GM12878 (cell line): ENCODE measurements around the gene GPR179. TPM values are rescaled to one million over a fixed set of nuclear protein-coding genes. Genes with fewer than 3 reads are reported as not detected.

Experiments used
- ATAC-seq: fragments of 200-7000 bp; cut with Tn5 transposase; 3 replicates; pipeline ENCODE4 v1.9.1; 2020; ENCODE audit warnings: mild to moderate bottlenecking, moderate library complexity
- Bru-seq: library from RNA; stranded (reverse); fragments of 400-500 nt; gene quantifications from one replicate; lab custom pipeline; 2021; lab: Mats Ljungman, UMichigan
- BruChase-seq, 2 experiments: library from RNA; stranded (reverse); fragments of 400-500 nt; gene quantifications; one replicate each; lab custom pipeline; 2021; lab: Mats Ljungman, UMichigan
- BruUV-seq: library from RNA; stranded (reverse); fragments of 400-500 nt; replicated peaks from 2 replicates; lab custom pipeline; 2021; lab: Mats Ljungman, UMichigan
- CTCF ChIA-PET: fragments of 300-600 bp; sonication (Branson Sonifier 250); formaldehyde crosslinking; extraction: SDS; loops from one replicate; lab custom pipeline; 2021; ENCODE audit warnings: inconsistent platforms; lab: Yijun Ruan, JAX
- POLR2A ChIA-PET: fragments of 350-600 bp; formaldehyde crosslinking; extraction: SDS; loops from one replicate; lab custom pipeline; 2021; ENCODE audit warnings: inconsistent platforms; lab: Charles Lee
- RAD21 ChIA-PET: fragments of 300-600 bp; sonication (Branson Sonifier 250); formaldehyde crosslinking; loops from one replicate; lab custom pipeline; 2023; ENCODE audit warnings: antibody characterized with exemption; ENCODE audit not compliant: unreplicated experiment; lab: Charles Lee
- SMC1A ChIA-PET: fragments of 300-600 bp; sonication (Branson Sonifier 250); formaldehyde crosslinking; loops from one replicate; lab custom pipeline; 2023; ENCODE audit not compliant: unreplicated experiment, uncharacterized antibody; lab: Charles Lee
- DNase-seq: peaks from one replicate; pipeline ENCODE4 v3.0.0-alpha.2; 2011; ENCODE audit warnings: low read depth, low spot score
- FAIRE-seq: peaks from 3 replicates; lab custom pipeline; 2011; peaks lifted over from hg19 to GRCh38; lab: Jason Lieb, UNC
- H2AFZ ChIP-seq: 2 replicates; pipeline ENCODE4 v1.6.0; 2011; ENCODE audit warnings: low read depth, low read length, control low read depth; ENCODE audit not compliant: control insufficient read depth
- H3K27ac ChIP-seq: 2 replicates; pipeline ENCODE4 v1.5.1; 2011; ENCODE audit warnings: control low read depth; ENCODE audit not compliant: control insufficient read depth, insufficient read depth
- H3K27me3 ChIP-seq, 2 experiments: replicated peaks in 1 of 2; 2 replicates each; pipeline versions ENCODE4 v1.6.0 to v1.6.1; 2011; ENCODE audit warnings: low read length in 1 of 2; ENCODE audit not compliant: control insufficient read depth in 2 of 2, insufficient read depth in 2 of 2
- H3K36me3 ChIP-seq, 2 experiments: 2 replicates each; pipeline ENCODE4 v1.5.1; 2011; ENCODE audit warnings: low read length in 1 of 2; ENCODE audit not compliant: control insufficient read depth in 2 of 2, insufficient read depth in 2 of 2
- H3K4me1 ChIP-seq: 2 replicates; pipeline ENCODE4 v1.6.1; 2011; ENCODE audit warnings: mild to moderate bottlenecking, low read length, moderate library complexity, mixed read lengths; ENCODE audit not compliant: control insufficient read depth, insufficient read depth
- H3K4me2 ChIP-seq: 2 replicates; pipeline ENCODE4 v1.6.0; 2011; ENCODE audit warnings: control low read depth; ENCODE audit not compliant: control insufficient read depth, insufficient read depth
- H3K4me3 ChIP-seq: fragments of 200-600 bp; sonication (generic); 2 replicates; pipeline ENCODE4 v1.5.1; 2016
- H3K79me2 ChIP-seq: 2 replicates; pipeline ENCODE4 v1.6.0; 2011; ENCODE audit warnings: low read length; ENCODE audit not compliant: control insufficient read depth, insufficient read depth
- H3K9ac ChIP-seq: 2 replicates; pipeline ENCODE4 v1.8.0; 2011; ENCODE audit warnings: low read length, control low read depth, mixed read lengths; ENCODE audit not compliant: control insufficient read depth, insufficient read depth
- H3K9me3 ChIP-seq: replicated peaks from 3 replicates; pipeline ENCODE4 v1.5.1; 2011; ENCODE audit warnings: mild to moderate bottlenecking, low read length; ENCODE audit not compliant: control insufficient read depth, insufficient read depth
- H4K20me1 ChIP-seq: 2 replicates; pipeline ENCODE4 v1.6.0; 2011; ENCODE audit not compliant: control insufficient read depth, insufficient read depth
- KDM1A ChIP-seq: fragments of 200-600 bp; sonication (generic); IDR thresholded peaks from 2 replicates; pipeline ENCODE4 v1.6.1; 2016; ENCODE audit warnings: borderline replicate concordance
- NFIC ChIP-seq: IDR thresholded peaks from 2 replicates; pipeline ENCODE4 v1.6.1; 2012; ENCODE audit warnings: low read depth, mild to moderate bottlenecking, inconsistent platforms, low read length, moderate library complexity
- PAX5 ChIP-seq: IDR thresholded peaks from 2 replicates; pipeline ENCODE4 v1.6.1; 2011; ENCODE audit warnings: low read depth, low read length, borderline replicate concordance
- RAD21 ChIP-seq: IDR thresholded peaks from 2 replicates; pipeline ENCODE4 v1.6.1; 2011; ENCODE audit warnings: mild to moderate bottlenecking, low read depth, low read length, moderate library complexity; ENCODE audit not compliant: insufficient read depth
- SP1 ChIP-seq: IDR thresholded peaks from one replicate; pipeline ENCODE4 v1.6.1; 2011; ENCODE audit warnings: low read depth, low read length
- TCF3 ChIP-seq: IDR thresholded peaks from 2 replicates; pipeline ENCODE4 v1.6.1; 2012; ENCODE audit warnings: low read depth, mild to moderate bottlenecking, low read length, borderline replicate concordance; ENCODE audit not compliant: insufficient read depth
- whole genome bisulfite sequencing: methylation state at CpG from one replicate; pipeline ENCODE4 v1.1.6; 2016; ENCODE audit warnings: low lambda C conversion rate; ENCODE audit not compliant: insufficient replicate concordance, insufficient coverage; ENCODE audit errors: missing lambda C conversion rate; 5-methylcytosine and 5-hydroxymethylcytosine counted together
- in situ Hi-C: fragments of 300-500 bp; cut with MboI; formaldehyde crosslinking; loops from 9 replicates; pipeline ENCODE4 v1.14.3; 2018; ENCODE audit warnings: mixed read lengths
- intact Hi-C: fragments of 100-400 bp; cut with micrococcal nuclease; formaldehyde crosslinking; loops from one replicate; pipeline ENCODE4 v1.14.2; 2022; ENCODE audit not compliant: unreplicated experiment
- long read RNA-seq, 2 experiments: library from polyadenylated mRNA; unstranded; transcript quantifications; one replicate each; pipeline ENCODE4 v2.0.0, GENCODE V29; 2019 to 2020
- polyA minus RNA-seq, 3 experiments: library from RNA; depleted of rRNA, polyadenylated mRNA; stranded (reverse); fragments of >200 nt; gene quantifications; 2 replicates each; pipeline ENCODE4 v1.2.3, GENCODE V29; 2011
- polyA plus RNA-seq, 11 experiments: library from polyadenylated mRNA; depleted of rRNA in 4 of 11; unstranded in 6 of 11; stranded (reverse) in 5 of 11; fragments of >200 nt; fragmentation: Nextera tagmentation in 4 of 11; fragmentation: Illumina TruSeq in 1 of 11; extraction: Ambion mirVana in 4 of 11; extraction: Trizol in 1 of 11; gene quantifications; 1 replicate in 1 of 11; 2 replicates in 10 of 11; pipeline versions ENCODE4 v1.2.1 to v1.2.3, GENCODE V29; 2011 to 2016; ENCODE audit warnings: inconsistent platforms in 2 of 11, missing spikeins in 2 of 11, low read depth in 1 of 11
- total RNA-seq, 4 experiments: library from RNA; depleted of rRNA in 3 of 4; stranded (reverse); fragments of >200 nt in 3 of 4; fragmentation: Illumina TruSeq in 1 of 4; extraction: Trizol in 1 of 4; gene quantifications; 2 replicates each; pipeline versions ENCODE4 v1.2.1 to v1.2.3, GENCODE V29; 2013 to 2021
- TF ChIP-seq, protein P1 (sequence below): fragments of 450-650 bp; IDR thresholded peaks from 2 replicates; pipeline ENCODE4 v1.6.1; 2018; ENCODE audit warnings: borderline replicate concordance, mild to moderate bottlenecking; ENCODE audit not compliant: partially characterized antibody
- TF ChIP-seq, protein P2 (sequence below): fragments of 450-650 bp; IDR thresholded peaks from 2 replicates; pipeline ENCODE4 v1.6.1; 2017; ENCODE audit warnings: borderline replicate concordance

GPR179 gene, protein sequence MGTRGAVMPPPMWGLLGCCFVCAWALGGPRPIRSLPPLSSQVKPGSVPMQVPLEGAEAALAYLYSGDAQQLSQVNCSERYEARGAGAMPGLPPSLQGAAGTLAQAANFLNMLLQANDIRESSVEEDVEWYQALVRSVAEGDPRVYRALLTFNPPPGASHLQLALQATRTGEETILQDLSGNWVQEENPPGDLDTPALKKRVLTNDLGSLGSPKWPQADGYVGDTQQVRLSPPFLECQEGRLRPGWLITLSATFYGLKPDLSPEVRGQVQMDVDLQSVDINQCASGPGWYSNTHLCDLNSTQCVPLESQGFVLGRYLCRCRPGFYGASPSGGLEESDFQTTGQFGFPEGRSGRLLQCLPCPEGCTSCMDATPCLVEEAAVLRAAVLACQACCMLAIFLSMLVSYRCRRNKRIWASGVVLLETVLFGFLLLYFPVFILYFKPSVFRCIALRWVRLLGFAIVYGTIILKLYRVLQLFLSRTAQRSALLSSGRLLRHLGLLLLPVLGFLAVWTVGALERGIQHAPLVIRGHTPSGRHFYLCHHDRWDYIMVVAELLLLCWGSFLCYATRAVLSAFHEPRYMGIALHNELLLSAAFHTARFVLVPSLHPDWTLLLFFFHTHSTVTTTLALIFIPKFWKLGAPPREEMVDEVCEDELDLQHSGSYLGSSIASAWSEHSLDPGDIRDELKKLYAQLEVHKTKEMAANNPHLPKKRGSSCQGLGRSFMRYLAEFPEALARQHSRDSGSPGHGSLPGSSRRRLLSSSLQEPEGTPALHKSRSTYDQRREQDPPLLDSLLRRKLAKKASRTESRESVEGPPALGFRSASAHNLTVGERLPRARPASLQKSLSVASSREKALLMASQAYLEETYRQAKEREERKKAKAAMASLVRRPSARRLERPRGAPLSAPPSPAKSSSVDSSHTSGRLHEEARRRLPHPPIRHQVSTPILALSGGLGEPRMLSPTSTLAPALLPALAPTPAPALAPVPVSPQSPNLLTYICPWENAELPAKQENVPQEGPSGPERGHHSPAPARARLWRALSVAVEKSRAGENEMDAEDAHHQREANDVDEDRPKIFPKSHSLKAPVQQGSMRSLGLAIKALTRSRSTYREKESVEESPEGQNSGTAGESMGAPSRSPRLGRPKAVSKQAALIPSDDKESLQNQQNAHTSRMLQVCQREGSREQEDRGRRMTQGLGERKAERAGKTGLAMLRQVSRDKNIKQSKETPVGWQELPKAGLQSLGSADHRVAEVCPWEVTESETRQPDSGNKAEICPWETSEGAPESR (N-terminal part only)
- total RNA-seq (2013; cell fraction: nucleolus; rRNA removed): 0.23 and 0.29 TPM in 2 replicates
- total RNA-seq (2014; rRNA removed) (0.05 TPM in 1 of 2 replicates, not detected in the other), total RNA-seq (2014; rRNA removed; fragmentation: Illumina TruSeq; extraction: Trizol) (under 0.01 and 0.05 TPM in 2 replicates), total RNA-seq (2021) (0.08 TPM in 1 of 2 replicates, not detected in the other), polyA plus RNA-seq (2011; rRNA removed) (0.03 TPM in 2 replicates), polyA plus RNA-seq (2014; fragmentation: Illumina TruSeq; extraction: Trizol) (0.03 TPM in 1 of 2 replicates, not detected in the other), polyA plus RNA-seq (2014; fragmentation: Nextera tagmentation; extraction: Ambion mirVana) (not detected), polyA plus RNA-seq (2014; rRNA removed) (0.01 and 0.04 TPM in 2 replicates), polyA plus RNA-seq (2016; fragmentation: Nextera tagmentation; extraction: Ambion mirVana) (under 1 TPM; 0.01 TPM), polyA minus RNA-seq (2011; rRNA and poly(A)+ RNA removed) (under 0.01 and 0.31 TPM in 2 replicates), Bru-seq, nascent RNA (percentile 22 among the genes with signal in this experiment), BruChase-seq, experiment 1, labeled RNA remaining after a 6-hour chase (percentile 27 among the genes with signal in this experiment), BruChase-seq, experiment 2, labeled RNA remaining after a 2-hour chase (percentile 26 among the genes with signal in this experiment)
- not detected for polyA plus RNA-seq (2011; ENCODE audit: low read depth)
- 0.04 and 0.05 TPM in 2 replicates for polyA plus RNA-seq (2011; cell fraction: cytosol; rRNA removed)
- polyA plus RNA-seq (2011; cell fraction: nucleus; rRNA removed): 0.15 and 0.22 TPM in 2 replicates
- polyA plus RNA-seq (2012): 0.05 and 0.06 TPM in 2 replicates
- polyA minus RNA-seq (2011; cell fraction: cytosol; rRNA and poly(A)+ RNA removed): not detected in 2 replicates
- 0.10 TPM in 1 of 2 replicates, not detected in the other for polyA minus RNA-seq (2011; cell fraction: nucleus; rRNA and poly(A)+ RNA removed)
- long read RNA-seq, experiment 1: 0 reads
- long read RNA-seq, experiment 2: 0 reads

DNA sequence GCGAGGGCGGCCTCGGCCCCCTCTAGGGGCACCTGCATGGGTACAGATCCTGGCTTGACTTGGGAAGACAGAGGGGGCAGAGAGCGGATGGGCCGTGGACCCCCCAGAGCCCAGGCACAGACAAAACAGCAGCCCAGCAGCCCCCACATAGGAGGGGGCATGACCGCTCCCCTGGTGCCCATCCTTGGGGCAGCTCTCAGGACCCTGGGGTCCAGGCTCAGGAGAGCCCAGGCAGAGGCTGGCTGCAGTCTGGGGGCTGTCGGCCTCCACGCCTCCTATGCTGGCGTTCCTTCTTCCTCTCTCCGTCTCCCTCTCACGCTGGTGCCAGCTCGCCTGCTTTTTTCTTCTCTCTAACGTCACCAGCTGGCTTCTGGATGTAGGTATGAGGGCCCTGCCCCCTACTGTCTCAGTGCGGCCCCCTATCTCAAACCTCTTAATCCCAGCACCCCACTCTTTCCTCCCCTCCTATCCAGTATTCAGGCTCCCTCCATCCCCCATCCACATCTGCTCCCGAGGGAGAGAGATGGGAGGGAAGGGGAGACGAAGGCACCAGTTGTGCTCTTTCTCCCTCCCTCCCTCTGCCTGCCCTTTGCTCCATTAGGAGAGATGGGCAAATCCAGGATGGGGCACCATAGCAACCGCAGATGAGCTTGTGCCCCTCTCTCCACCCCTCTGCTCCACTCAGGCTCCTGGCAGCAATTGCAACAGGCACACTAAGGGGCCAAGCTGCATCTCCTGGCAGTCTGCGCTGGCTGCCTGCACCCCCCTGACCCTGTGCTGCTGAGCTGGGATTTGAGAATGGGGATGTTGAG, at the start of gene GPR179:
Gene GPR179, minus strand, starts transcription at position 349 of the 812 bp plus-strand sequence. Its CDS starts 167 bp downstream, at position 182.
- TF ChIP-seq SP1 (no peak), NFIC (no peak), RAD21 (no peak), KDM1A (no peak), TCF3 (no peak), PAX5 (no peak)
- TF ChIP-seq, protein P1, sequence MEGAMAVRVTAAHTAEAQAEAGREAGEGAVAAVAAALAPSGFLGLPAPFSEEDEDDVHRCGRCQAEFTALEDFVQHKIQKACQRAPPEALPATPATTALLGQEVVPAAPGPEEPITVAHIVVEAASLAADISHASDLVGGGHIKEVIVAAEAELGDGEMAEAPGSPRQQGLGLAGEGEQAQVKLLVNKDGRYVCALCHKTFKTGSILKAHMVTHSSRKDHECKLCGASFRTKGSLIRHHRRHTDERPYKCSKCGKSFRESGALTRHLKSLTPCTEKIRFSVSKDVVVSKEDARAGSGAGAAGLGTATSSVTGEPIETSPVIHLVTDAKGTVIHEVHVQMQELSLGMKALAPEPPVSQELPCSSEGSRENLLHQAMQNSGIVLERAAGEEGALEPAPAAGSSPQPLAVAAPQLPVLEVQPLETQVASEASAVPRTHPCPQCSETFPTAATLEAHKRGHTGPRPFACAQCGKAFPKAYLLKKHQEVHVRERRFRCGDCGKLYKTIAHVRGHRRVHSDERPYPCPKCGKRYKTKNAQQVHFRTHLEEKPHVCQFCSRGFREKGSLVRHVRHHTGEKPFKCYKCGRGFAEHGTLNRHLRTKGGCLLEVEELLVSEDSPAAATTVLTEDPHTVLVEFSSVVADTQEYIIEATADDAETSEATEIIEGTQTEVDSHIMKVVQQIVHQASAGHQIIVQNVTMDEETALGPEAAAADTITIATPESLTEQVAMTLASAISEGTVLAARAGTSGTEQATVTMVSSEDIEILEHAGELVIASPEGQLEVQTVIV: no peak
- TF ChIP-seq, protein P2, sequence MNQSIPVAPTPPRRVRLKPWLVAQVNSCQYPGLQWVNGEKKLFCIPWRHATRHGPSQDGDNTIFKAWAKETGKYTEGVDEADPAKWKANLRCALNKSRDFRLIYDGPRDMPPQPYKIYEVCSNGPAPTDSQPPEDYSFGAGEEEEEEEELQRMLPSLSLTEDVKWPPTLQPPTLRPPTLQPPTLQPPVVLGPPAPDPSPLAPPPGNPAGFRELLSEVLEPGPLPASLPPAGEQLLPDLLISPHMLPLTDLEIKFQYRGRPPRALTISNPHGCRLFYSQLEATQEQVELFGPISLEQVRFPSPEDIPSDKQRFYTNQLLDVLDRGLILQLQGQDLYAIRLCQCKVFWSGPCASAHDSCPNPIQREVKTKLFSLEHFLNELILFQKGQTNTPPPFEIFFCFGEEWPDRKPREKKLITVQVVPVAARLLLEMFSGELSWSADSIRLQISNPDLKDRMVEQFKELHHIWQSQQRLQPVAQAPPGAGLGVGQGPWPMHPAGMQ: no peak
- H2AFZ ChIP-seq: no peak within 1 kb of the TSS
- intact Hi-C loops (no loop called here), in situ Hi-C loops (loop anchor here (10.0 kb wide), 1 partner anchor 131 kb away; no protein-coding TSS in a partner anchor)
- no peak within 1 kb of the TSS for H3K27ac ChIP-seq
- H3K4me2 ChIP-seq: no peak within 1 kb of the TSS
- ChIA-PET SMC1A (interaction anchor here (1.0 kb wide), 1 partner anchor 71 kb away, joined by 3 read pairs; no protein-coding TSS in a partner anchor), RAD21 (no interaction called here), CTCF (interaction anchor here (0.9 to 1.7 kb wide), 3 partner anchors 10 to 324 kb away, joined by 3 to 5 read pairs (median 3); no protein-coding TSS in a partner anchor), POLR2A (no interaction called here)
- H3K9ac ChIP-seq: no peak within 1 kb of the TSS
- no peaks in the 10 kb centered on the region for H3K4me1 ChIP-seq
- H3K4me3 ChIP-seq: no peak within 1 kb of the TSS
- H4K20me1 ChIP-seq: no peaks in the 10 kb centered on the region
- ATAC-seq: no peak
- no peaks in the 10 kb centered on the region for H3K79me2 ChIP-seq
- BruUV-seq: no TSS peak
- no peaks in the 10 kb centered on the region; a peak in 1 of 4 replicates for H3K27me3 ChIP-seq
- DNase-seq: no peak
- no peaks in the 10 kb centered on the region for H3K36me3 ChIP-seq
- no peak for FAIRE-seq
- H3K9me3 ChIP-seq: no peaks in the 10 kb centered on the region
- 63% methylated on average over 18 of the region's 18 CpGs for WGBS
